HG03025 (cell line): Measurements from ENCODE around the gene TRPC3.

Source experiments
- ATAC-seq: cut with Tn5 transposase; IDR thresholded peaks from one replicate; pipeline ENCODE4 v1.9.1; 2021; ENCODE audit warnings: mild to moderate bottlenecking, moderate library complexity; ENCODE audit not compliant: unreplicated experiment, low FRiP score

The TRPC3 gene

GRCh38 chr4:121951521-121952110 is at the start of gene TRPC3:
Gene TRPC3 (minus strand): TSS chr4:121952060. CDS start chr4:121951680, 380 bp downstream.
- peak; percentile 29 for ATAC-seq

- ATAC-seq, result no peak
Measured at GRCh38 chr4:122000849-122001248, 49.0 kb upstream of the TRPC3 start.

- ATAC-seq, result no peak
Measured at GRCh38 chr4:121998024-121998423, 46.2 kb upstream of the TRPC3 start.

- no peak for ATAC-seq
Measured at GRCh38 chr4:121995790-121996537, 44.1 kb upstream of the TRPC3 start.

GRCh38 chr4:121991968-121992367 is 40.1 kb upstream of the TRPC3 start:
- ATAC-seq, result no peak

GRCh38 chr4:121990489-121990888 is 38.6 kb upstream of the TRPC3 start:
- no peak for ATAC-seq

GRCh38 chr4:121989715-121990114 is 37.9 kb upstream of the TRPC3 start:
- ATAC-seq, result no peak

- ATAC-seq, result no peak
Measured at GRCh38 chr4:121988950-121989349, 37.1 kb upstream of the TRPC3 start.

GRCh38 chr4:121980643-121981042 is 28.8 kb upstream of the TRPC3 start:
- ATAC-seq, result no peak

- peak; percentile 32 for ATAC-seq
Measured at GRCh38 chr4:121978172-121978516, 26.3 kb upstream of the TRPC3 start.

GRCh38 chr4:121977251-121978171 is 25.7 kb upstream of the TRPC3 start:
- peak; percentile 99 for ATAC-seq

GRCh38 chr4:121975784-121976183 is 23.9 kb upstream of the TRPC3 start:
- no peak for ATAC-seq

- no peak for ATAC-seq
Measured at GRCh38 chr4:121973816-121974215, 22.0 kb upstream of the TRPC3 start.

GRCh38 chr4:121968859-121969258 is 17.0 kb upstream of the TRPC3 start:
- no peak for ATAC-seq

- ATAC-seq, result no peak
Measured at GRCh38 chr4:121964958-121965357, 13.1 kb upstream of the TRPC3 start.

- no peak for ATAC-seq
Measured at GRCh38 chr4:121960818-121961217, 9.0 kb upstream of the TRPC3 start.

- ATAC-seq, result no peak
Measured at GRCh38 chr4:121958777-121959176, 6.9 kb upstream of the TRPC3 start.

- no peak for ATAC-seq
Measured at GRCh38 chr4:121957266-121957665, 5.4 kb upstream of the TRPC3 start.

GRCh38 chr4:121953860-121954259 is 2.0 kb upstream of the TRPC3 start:
- no peak for ATAC-seq

- no peak for ATAC-seq
Measured at GRCh38 chr4:121952290-121952689, 430 bp upstream of the TRPC3 start.
